GM23338 (cell line): Measurements from ENCODE around the gene RSPH3. TPM values are rescaled to one million over a fixed set of nuclear protein-coding genes. Genes with fewer than 3 reads are reported as not detected.

Experiments used
- ATAC-seq: fragments of 200-7000 bp; cut with Tn5 transposase; 3 replicates; pipeline ENCODE4 v1.9.1; 2020
- DNase-seq: peaks from one replicate; pipeline ENCODE4 v3.0.0-alpha.2; 2015; ENCODE audit warnings: low spot score
- H2AFZ ChIP-seq: fragments of 200-600 bp; sonication (generic); 2 replicates; pipeline ENCODE4 v1.8.0; 2016; ENCODE audit warnings: antibody characterized with exemption, mild to moderate bottlenecking, moderate library complexity
- H3F3A ChIP-seq: fragments of 200-600 bp; sonication (generic); replicated peaks from 2 replicates; pipeline ENCODE4 v1.8.0; 2017; ENCODE audit warnings: antibody characterized with exemption, mixed run types, low read depth
- H3K27ac ChIP-seq: fragments of 200-600 bp; sonication (generic); 2 replicates; pipeline ENCODE4 v1.6.1; 2016; ENCODE audit warnings: low read depth
- H3K27me3 ChIP-seq: fragments of 200-600 bp; sonication (generic); 2 replicates; pipeline ENCODE4 v1.8.0; 2016; ENCODE audit warnings: mild to moderate bottlenecking, mixed run types, moderate library complexity; ENCODE audit not compliant: insufficient read depth
- H3K36me3 ChIP-seq: fragments of 200-600 bp; sonication (generic); 2 replicates; pipeline ENCODE4 v1.8.0; 2016; ENCODE audit warnings: mild to moderate bottlenecking; ENCODE audit not compliant: insufficient read depth
- H3K4me1 ChIP-seq: fragments of 200-600 bp; sonication (generic); 2 replicates; pipeline ENCODE4 v1.8.0; 2016; ENCODE audit warnings: mild to moderate bottlenecking, moderate library complexity; ENCODE audit not compliant: insufficient read depth
- H3K4me2 ChIP-seq: fragments of 200-600 bp; sonication (generic); 2 replicates; pipeline ENCODE4 v1.7.1; 2017; ENCODE audit warnings: mixed run types
- H3K4me3 ChIP-seq: fragments of 200-600 bp; sonication (generic); 2 replicates; pipeline ENCODE4 v1.6.1; 2016; ENCODE audit warnings: mixed run types
- H3K79me2 ChIP-seq: fragments of 200-600 bp; sonication (generic); replicated peaks from 2 replicates; pipeline ENCODE4 v1.8.0; 2017; ENCODE audit warnings: mild to moderate bottlenecking; ENCODE audit not compliant: insufficient read depth
- H3K9me2 ChIP-seq: fragments of 200-600 bp; sonication (generic); 2 replicates; pipeline ENCODE4 v1.8.0; 2017; ENCODE audit not compliant: insufficient read depth
- H4K20me1 ChIP-seq: fragments of 200-600 bp; sonication (generic); replicated peaks from 2 replicates; pipeline ENCODE4 v1.8.0; 2017; ENCODE audit warnings: mild to moderate bottlenecking; ENCODE audit not compliant: insufficient read depth
- H3K27ac Mint-ChIP-seq: 2 replicates; pipeline ENCODE4 v1.8.0; 2020; ENCODE audit warnings: inconsistent platforms, mild to moderate bottlenecking, moderate library complexity, mixed read lengths
- H3K27me3 Mint-ChIP-seq: 3 replicates; pipeline ENCODE4 v1.8.0; 2022; ENCODE audit warnings: low read depth, mild to moderate bottlenecking, moderate library complexity, mixed read lengths, inconsistent platforms; ENCODE audit not compliant: insufficient read depth, poor library complexity
- H3K36me3 Mint-ChIP-seq: 3 replicates; pipeline ENCODE4 v1.8.0; 2021; ENCODE audit warnings: low read depth, mild to moderate bottlenecking, inconsistent platforms, moderate library complexity, mixed read lengths
- H3K4me1 Mint-ChIP-seq: 3 replicates; pipeline ENCODE4 v1.8.0; 2020; ENCODE audit warnings: mild to moderate bottlenecking, inconsistent platforms, mixed read lengths
- H3K4me3 Mint-ChIP-seq: 3 replicates; pipeline ENCODE4 v1.8.0; 2021; ENCODE audit warnings: moderate library complexity, mild to moderate bottlenecking, inconsistent platforms, mixed read lengths
- H3K9me3 Mint-ChIP-seq: 3 replicates; pipeline ENCODE4 v1.8.0; 2020; ENCODE audit warnings: moderate library complexity, mild to moderate bottlenecking, inconsistent platforms, mixed read lengths
- EZH2phosphoT487 ChIP-seq: fragments of 200-600 bp; sonication (generic); IDR thresholded peaks from one replicate; pipeline ENCODE4 v1.8.1; 2018; ENCODE audit warnings: antibody characterized with exemption; ENCODE audit not compliant: unreplicated experiment
- JUNB ChIP-seq: IDR thresholded peaks from one replicate; pipeline ENCODE4 v1.6.1; 2016; ENCODE audit warnings: antibody characterized with exemption; ENCODE audit not compliant: unreplicated experiment
- NANOG ChIP-seq: IDR thresholded peaks from 2 replicates; pipeline ENCODE4 v1.6.1; 2016; ENCODE audit warnings: antibody characterized with exemption, borderline replicate concordance
- POLR2AphosphoS5 ChIP-seq: IDR thresholded peaks from 2 replicates; pipeline ENCODE4 v1.6.1; 2016; ENCODE audit warnings: antibody characterized with exemption, low read depth
- STAT1 ChIP-seq: IDR thresholded peaks from one replicate; pipeline ENCODE4 v1.6.1; 2016; ENCODE audit warnings: antibody characterized with exemption; ENCODE audit not compliant: unreplicated experiment
- ZNF114 ChIP-seq: fragments of 250-450 bp; sonication (Bioruptor Pico); IDR thresholded peaks from 2 replicates; pipeline ENCODE4 v1.5.0; 2020; ENCODE audit warnings: mild to moderate bottlenecking, moderate library complexity
- ZNF331 ChIP-seq: fragments of 250-450 bp; sonication (Bioruptor Pico); IDR thresholded peaks from 2 replicates; pipeline ENCODE4 v1.5.0; 2020; ENCODE audit warnings: low read depth, mild to moderate bottlenecking, moderate library complexity
- ZNF462 ChIP-seq: fragments of 250-450 bp; sonication (Bioruptor Pico); IDR thresholded peaks from 2 replicates; pipeline ENCODE4 v1.5.0; 2020; ENCODE audit warnings: mild to moderate bottlenecking, moderate library complexity
- polyA plus RNA-seq: library from polyadenylated mRNA; unstranded; fragments of >200 nt; fragmentation: Nextera tagmentation; extraction: Ambion mirVana; gene quantifications from 2 replicates; pipeline ENCODE4 v1.2.1, GENCODE V29; 2016
- total RNA-seq: library from RNA; depleted of rRNA; stranded (reverse); fragments of >200 nt; shearing (Covaris generic); gene quantifications from 2 replicates; pipeline ENCODE4 v1.2.3, GENCODE V29; 2014
- TF ChIP-seq, protein P1 (sequence below), 2 experiments: fragments of 200-600 bp in 1 of 2; sonication (generic) in 1 of 2; conservative IDR thresholded peaks; 2 replicates each; pipeline versions ENCODE4 v1.5.1 to v1.6.1; 2016 to 2017; ENCODE audit warnings: antibody characterized with exemption in 2 of 2, low read depth in 2 of 2, mild to moderate bottlenecking in 2 of 2, moderate library complexity in 1 of 2
- TF ChIP-seq, protein P2 (sequence below): IDR thresholded peaks from one replicate; pipeline ENCODE4 v1.6.1; 2018; ENCODE audit warnings: antibody characterized with exemption; ENCODE audit not compliant: unreplicated experiment

The RSPH3 gene
- total and polyA plus RNA-seq, 2 experiments from 2014 or later: 1.7 to 3.9 TPM

- Histone ChIP-seq H3K9me2 (no peaks in the 10 kb centered on the region), H3K27ac (no peak overlapping the region), H3K79me2 (no peaks in the 10 kb centered on the region), H3K27me3 (no peaks in the 10 kb centered on the region), H3K4me3 (no peak overlapping the region), H3F3A (no peaks in the 10 kb centered on the region), H2AFZ (no peak overlapping the region), H3K4me1 (no peaks in the 10 kb centered on the region), H3K36me3 (0 out of 2 replicates have a peak, but pooled peaks cover 8% of the 10 kb centered on the region), H4K20me1 (no peaks in the 10 kb centered on the region), H3K4me2 (no peak overlapping the region)
- H3K36me3 Mint-ChIP-seq: peaks cover 28% of the 10 kb centered on the region
- no peak overlapping the region for H3K4me3 Mint-ChIP-seq
- H3K9me3 Mint-ChIP-seq: peaks cover 34% of the 10 kb centered on the region
- DNase-seq (no peak), ATAC-seq (no peak)
- H3K27ac Mint-ChIP-seq: no peak overlapping the region
- peaks cover 4% of the 10 kb centered on the region for H3K27me3 Mint-ChIP-seq
- no peak for TF ChIP-seq ZNF114
- peaks cover 10% of the 10 kb centered on the region; the same call in 2 of the 3 replicates for H3K4me1 Mint-ChIP-seq
Observed at GRCh38 chr6:158969148-158969547, 30.9 kb downstream of the RSPH3 start.

- no peaks in the 10 kb centered on the region for H3K27me3 ChIP-seq
- H4K20me1 ChIP-seq: no peaks in the 10 kb centered on the region
- Mint-ChIP-seq H3K9me3 (peaks cover 17% of the 10 kb centered on the region; the same call in 2 of the 3 replicates), H3K4me1 (no peaks in the 10 kb centered on the region; the same call in 2 of the 3 replicates), H3K27ac (no peak overlapping the region), H3K4me3 (no peak overlapping the region), H3K27me3 (peaks cover 6% of the 10 kb centered on the region), H3K36me3 (peaks cover 13% of the 10 kb centered on the region; the same call in 2 of the 3 replicates)
- no peak overlapping the region for H3K4me3 ChIP-seq
- ATAC-seq (no peak), DNase-seq (no peak)
- no peak overlapping the region for H2AFZ ChIP-seq
- H3K4me2 ChIP-seq: no peak overlapping the region
- no peaks in the 10 kb centered on the region for H3K4me1 ChIP-seq
- no peaks in the 10 kb centered on the region for H3K79me2 ChIP-seq
- no peaks in the 10 kb centered on the region for H3F3A ChIP-seq
- H3K9me2 ChIP-seq: no peaks in the 10 kb centered on the region; the same call in 1 of the 2 replicates
- 0 out of 2 replicates have a peak, but pooled peaks cover 8% of the 10 kb centered on the region for H3K36me3 ChIP-seq
- no peak overlapping the region for H3K27ac ChIP-seq
- TF ChIP-seq ZNF462: no peak
- no peak for TF ChIP-seq ZNF331 (CRISPR knock-in tag)
- TF ChIP-seq, protein P1, sequence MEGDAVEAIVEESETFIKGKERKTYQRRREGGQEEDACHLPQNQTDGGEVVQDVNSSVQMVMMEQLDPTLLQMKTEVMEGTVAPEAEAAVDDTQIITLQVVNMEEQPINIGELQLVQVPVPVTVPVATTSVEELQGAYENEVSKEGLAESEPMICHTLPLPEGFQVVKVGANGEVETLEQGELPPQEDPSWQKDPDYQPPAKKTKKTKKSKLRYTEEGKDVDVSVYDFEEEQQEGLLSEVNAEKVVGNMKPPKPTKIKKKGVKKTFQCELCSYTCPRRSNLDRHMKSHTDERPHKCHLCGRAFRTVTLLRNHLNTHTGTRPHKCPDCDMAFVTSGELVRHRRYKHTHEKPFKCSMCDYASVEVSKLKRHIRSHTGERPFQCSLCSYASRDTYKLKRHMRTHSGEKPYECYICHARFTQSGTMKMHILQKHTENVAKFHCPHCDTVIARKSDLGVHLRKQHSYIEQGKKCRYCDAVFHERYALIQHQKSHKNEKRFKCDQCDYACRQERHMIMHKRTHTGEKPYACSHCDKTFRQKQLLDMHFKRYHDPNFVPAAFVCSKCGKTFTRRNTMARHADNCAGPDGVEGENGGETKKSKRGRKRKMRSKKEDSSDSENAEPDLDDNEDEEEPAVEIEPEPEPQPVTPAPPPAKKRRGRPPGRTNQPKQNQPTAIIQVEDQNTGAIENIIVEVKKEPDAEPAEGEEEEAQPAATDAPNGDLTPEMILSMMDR (conservative IDR thresholded peaks at IDR 0.05; ENCODE audit: low read depth in 2 of 2): no peak
- TF ChIP-seq, protein P2, sequence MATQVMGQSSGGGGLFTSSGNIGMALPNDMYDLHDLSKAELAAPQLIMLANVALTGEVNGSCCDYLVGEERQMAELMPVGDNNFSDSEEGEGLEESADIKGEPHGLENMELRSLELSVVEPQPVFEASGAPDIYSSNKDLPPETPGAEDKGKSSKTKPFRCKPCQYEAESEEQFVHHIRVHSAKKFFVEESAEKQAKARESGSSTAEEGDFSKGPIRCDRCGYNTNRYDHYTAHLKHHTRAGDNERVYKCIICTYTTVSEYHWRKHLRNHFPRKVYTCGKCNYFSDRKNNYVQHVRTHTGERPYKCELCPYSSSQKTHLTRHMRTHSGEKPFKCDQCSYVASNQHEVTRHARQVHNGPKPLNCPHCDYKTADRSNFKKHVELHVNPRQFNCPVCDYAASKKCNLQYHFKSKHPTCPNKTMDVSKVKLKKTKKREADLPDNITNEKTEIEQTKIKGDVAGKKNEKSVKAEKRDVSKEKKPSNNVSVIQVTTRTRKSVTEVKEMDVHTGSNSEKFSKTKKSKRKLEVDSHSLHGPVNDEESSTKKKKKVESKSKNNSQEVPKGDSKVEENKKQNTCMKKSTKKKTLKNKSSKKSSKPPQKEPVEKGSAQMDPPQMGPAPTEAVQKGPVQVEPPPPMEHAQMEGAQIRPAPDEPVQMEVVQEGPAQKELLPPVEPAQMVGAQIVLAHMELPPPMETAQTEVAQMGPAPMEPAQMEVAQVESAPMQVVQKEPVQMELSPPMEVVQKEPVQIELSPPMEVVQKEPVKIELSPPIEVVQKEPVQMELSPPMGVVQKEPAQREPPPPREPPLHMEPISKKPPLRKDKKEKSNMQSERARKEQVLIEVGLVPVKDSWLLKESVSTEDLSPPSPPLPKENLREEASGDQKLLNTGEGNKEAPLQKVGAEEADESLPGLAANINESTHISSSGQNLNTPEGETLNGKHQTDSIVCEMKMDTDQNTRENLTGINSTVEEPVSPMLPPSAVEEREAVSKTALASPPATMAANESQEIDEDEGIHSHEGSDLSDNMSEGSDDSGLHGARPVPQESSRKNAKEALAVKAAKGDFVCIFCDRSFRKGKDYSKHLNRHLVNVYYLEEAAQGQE: no peak
- no peak for TF ChIP-seq POLR2AphosphoS5
- TF ChIP-seq JUNB: no peak
- no peak for TF ChIP-seq NANOG
- TF ChIP-seq STAT1: no peak
- no peak for TF ChIP-seq EZH2phosphoT487
Observed at GRCh38 chr6:158963020-158963808, 36.8 kb downstream of the RSPH3 start.
